DOHH2 (cell line): Measurements from ENCODE around the gene GAB2.

Source experiments
- EZH2phosphoT487 ChIP-seq: fragments of 200-600 bp; sonication (generic); IDR thresholded peaks from 2 replicates; pipeline ENCODE4 v1.6.1; 2017; ENCODE audit warnings: borderline replicate concordance, mild to moderate bottlenecking, antibody characterized with exemption, low read length, moderate library complexity, mixed read lengths
- TF ChIP-seq, protein P1 (sequence below): fragments of 200-600 bp; sonication (generic); IDR thresholded peaks from one replicate; pipeline ENCODE4 v1.5.1; 2014; ENCODE audit warnings: antibody characterized with exemption, mild to moderate bottlenecking, low read depth, low read length; ENCODE audit not compliant: poor library complexity, severe bottlenecking

GRCh38 chr11:78345450-78345849, 72.2 kb downstream of the GAB2 start:
- TF ChIP-seq, protein P1, sequence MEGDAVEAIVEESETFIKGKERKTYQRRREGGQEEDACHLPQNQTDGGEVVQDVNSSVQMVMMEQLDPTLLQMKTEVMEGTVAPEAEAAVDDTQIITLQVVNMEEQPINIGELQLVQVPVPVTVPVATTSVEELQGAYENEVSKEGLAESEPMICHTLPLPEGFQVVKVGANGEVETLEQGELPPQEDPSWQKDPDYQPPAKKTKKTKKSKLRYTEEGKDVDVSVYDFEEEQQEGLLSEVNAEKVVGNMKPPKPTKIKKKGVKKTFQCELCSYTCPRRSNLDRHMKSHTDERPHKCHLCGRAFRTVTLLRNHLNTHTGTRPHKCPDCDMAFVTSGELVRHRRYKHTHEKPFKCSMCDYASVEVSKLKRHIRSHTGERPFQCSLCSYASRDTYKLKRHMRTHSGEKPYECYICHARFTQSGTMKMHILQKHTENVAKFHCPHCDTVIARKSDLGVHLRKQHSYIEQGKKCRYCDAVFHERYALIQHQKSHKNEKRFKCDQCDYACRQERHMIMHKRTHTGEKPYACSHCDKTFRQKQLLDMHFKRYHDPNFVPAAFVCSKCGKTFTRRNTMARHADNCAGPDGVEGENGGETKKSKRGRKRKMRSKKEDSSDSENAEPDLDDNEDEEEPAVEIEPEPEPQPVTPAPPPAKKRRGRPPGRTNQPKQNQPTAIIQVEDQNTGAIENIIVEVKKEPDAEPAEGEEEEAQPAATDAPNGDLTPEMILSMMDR: no peak
- TF ChIP-seq EZH2phosphoT487: no peak
